H1 (cell line): ENCODE measurements around the gene NUDC.

Source experiments
- BCL11A ChIP-seq, 2 experiments: IDR thresholded peaks; one replicate each; pipeline ENCODE4 v1.6.1; 2011; ENCODE audit warnings: low read depth in 2 of 2, low read length in 2 of 2, mild to moderate bottlenecking in 2 of 2
- JUN ChIP-seq: IDR thresholded peaks from 2 replicates; pipeline ENCODE4 v1.6.1; 2011; ENCODE audit warnings: low read depth, mild to moderate bottlenecking, improper control_type of control experiment, low read length
- PHF8 ChIP-seq: fragments of 200-600 bp; sonication (generic); conservative IDR thresholded peaks from 2 replicates; pipeline ENCODE4 v1.7.1; 2012; ENCODE audit warnings: low read depth, mild to moderate bottlenecking, inconsistent platforms, low read length, moderate library complexity
- POLR2A ChIP-seq, 2 experiments: IDR thresholded peaks; 1 replicate in 1 of 2; 2 replicates in 1 of 2; pipeline ENCODE4 v1.6.1; 2011; ENCODE audit warnings: low read depth in 2 of 2, low read length in 2 of 2, mild to moderate bottlenecking in 2 of 2; ENCODE audit errors: control extremely low read depth in 1 of 2
- POLR2AphosphoS5 ChIP-seq: IDR thresholded peaks from 2 replicates; pipeline ENCODE4 v1.6.1; 2011; ENCODE audit warnings: low read depth, low read length
- RNF2 ChIP-seq: fragments of 200-900, 300-1000 bp; sonication (generic); IDR thresholded peaks from 2 replicates; pipeline ENCODE4 v1.7.1; 2016; ENCODE audit warnings: borderline replicate concordance, low read depth, mild to moderate bottlenecking, antibody characterized with exemption, low read length; ENCODE audit not compliant: poor library complexity, severe bottlenecking; ENCODE audit errors: missing control alignments
- RXRA ChIP-seq: IDR thresholded peaks from 2 replicates; pipeline ENCODE4 v1.6.1; 2011; ENCODE audit warnings: low read depth, mild to moderate bottlenecking, low read length, moderate library complexity; ENCODE audit not compliant: insufficient read depth
- SRF ChIP-seq: IDR thresholded peaks from 2 replicates; pipeline ENCODE4 v1.6.1; 2011; ENCODE audit warnings: mild to moderate bottlenecking, low read depth, low read length, moderate library complexity
- TAF1 ChIP-seq: IDR thresholded peaks from 2 replicates; pipeline ENCODE4 v1.6.1; 2011; ENCODE audit warnings: mild to moderate bottlenecking, low read depth, low read length
- TEAD4 ChIP-seq: IDR thresholded peaks from 2 replicates; pipeline ENCODE4 v1.6.1; 2012; ENCODE audit warnings: low read depth, low read length, inconsistent platforms, mixed read lengths
- ZNF274 ChIP-seq: IDR thresholded peaks from 2 replicates; pipeline ENCODE4 v1.7.0; 2012; ENCODE audit warnings: low read length, borderline replicate concordance; ENCODE audit errors: extremely low read depth
- TF ChIP-seq, protein P1 (sequence below), 3 experiments: IDR thresholded peaks; 1 replicate in 2 of 3; 2 replicates in 1 of 3; pipeline versions ENCODE4 v1.5.1 to v1.6.1; 2011; ENCODE audit warnings: low read length in 3 of 3, mild to moderate bottlenecking in 3 of 3, inconsistent platforms in 2 of 3, low read depth in 1 of 3, moderate library complexity in 1 of 3; ENCODE audit not compliant: insufficient read depth in 1 of 3; ENCODE audit errors: control extremely low read depth in 1 of 3
- TF ChIP-seq, protein P2 (sequence below): IDR thresholded peaks from 2 replicates; pipeline ENCODE4 v1.6.1; 2012; ENCODE audit warnings: inconsistent platforms
- TF ChIP-seq, protein P3 (sequence below): IDR thresholded peaks from 2 replicates; pipeline ENCODE4 v1.6.1; 2012; ENCODE audit warnings: low read length, inconsistent platforms

DNA sequence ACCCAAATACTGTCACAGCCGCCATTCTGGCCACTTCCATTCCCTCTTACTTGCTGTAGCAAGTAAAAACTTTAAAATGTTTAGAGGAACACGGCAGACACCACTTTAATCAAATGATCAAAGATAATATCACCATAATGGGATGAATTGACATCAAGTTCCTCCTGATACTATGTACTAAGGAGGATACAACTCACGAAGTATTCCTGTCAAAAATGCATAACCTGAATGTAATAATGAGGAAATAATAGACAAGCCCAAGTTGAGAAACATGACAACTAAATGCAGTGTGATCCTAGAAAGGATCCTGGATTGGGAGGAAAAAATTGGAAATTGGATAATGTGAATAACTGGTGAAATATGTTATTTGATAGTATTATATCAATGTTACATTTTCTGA lies 34.8 kb downstream of the NUDC start:
- TF ChIP-seq POLR2A (IDR thresholded peaks at IDR 0.05; ENCODE audit: control extremely low read depth in 1 of 2, low read depth in 2 of 2, low read length in 2 of 2) (no peak), TAF1 (no peak), ZNF274 (no peak), POLR2AphosphoS5 (no peak), SRF (no peak), JUN (no peak), RXRA (no peak), PHF8 (no peak), TEAD4 (no peak), BCL11A (IDR thresholded peaks at IDR 0.05; ENCODE audit: low read depth in 2 of 2, low read length in 2 of 2) (no peak), RNF2 (no peak)
- TF ChIP-seq, protein P1, sequence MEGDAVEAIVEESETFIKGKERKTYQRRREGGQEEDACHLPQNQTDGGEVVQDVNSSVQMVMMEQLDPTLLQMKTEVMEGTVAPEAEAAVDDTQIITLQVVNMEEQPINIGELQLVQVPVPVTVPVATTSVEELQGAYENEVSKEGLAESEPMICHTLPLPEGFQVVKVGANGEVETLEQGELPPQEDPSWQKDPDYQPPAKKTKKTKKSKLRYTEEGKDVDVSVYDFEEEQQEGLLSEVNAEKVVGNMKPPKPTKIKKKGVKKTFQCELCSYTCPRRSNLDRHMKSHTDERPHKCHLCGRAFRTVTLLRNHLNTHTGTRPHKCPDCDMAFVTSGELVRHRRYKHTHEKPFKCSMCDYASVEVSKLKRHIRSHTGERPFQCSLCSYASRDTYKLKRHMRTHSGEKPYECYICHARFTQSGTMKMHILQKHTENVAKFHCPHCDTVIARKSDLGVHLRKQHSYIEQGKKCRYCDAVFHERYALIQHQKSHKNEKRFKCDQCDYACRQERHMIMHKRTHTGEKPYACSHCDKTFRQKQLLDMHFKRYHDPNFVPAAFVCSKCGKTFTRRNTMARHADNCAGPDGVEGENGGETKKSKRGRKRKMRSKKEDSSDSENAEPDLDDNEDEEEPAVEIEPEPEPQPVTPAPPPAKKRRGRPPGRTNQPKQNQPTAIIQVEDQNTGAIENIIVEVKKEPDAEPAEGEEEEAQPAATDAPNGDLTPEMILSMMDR (IDR thresholded peaks at IDR 0.05; ENCODE audit: control extremely low read depth in 1 of 3, insufficient read depth in 1 of 3, low read depth in 1 of 3, low read length in 3 of 3) = no peak
- TF ChIP-seq, protein P2, sequence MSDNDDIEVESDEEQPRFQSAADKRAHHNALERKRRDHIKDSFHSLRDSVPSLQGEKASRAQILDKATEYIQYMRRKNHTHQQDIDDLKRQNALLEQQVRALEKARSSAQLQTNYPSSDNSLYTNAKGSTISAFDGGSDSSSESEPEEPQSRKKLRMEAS = no peak
- TF ChIP-seq, protein P3, sequence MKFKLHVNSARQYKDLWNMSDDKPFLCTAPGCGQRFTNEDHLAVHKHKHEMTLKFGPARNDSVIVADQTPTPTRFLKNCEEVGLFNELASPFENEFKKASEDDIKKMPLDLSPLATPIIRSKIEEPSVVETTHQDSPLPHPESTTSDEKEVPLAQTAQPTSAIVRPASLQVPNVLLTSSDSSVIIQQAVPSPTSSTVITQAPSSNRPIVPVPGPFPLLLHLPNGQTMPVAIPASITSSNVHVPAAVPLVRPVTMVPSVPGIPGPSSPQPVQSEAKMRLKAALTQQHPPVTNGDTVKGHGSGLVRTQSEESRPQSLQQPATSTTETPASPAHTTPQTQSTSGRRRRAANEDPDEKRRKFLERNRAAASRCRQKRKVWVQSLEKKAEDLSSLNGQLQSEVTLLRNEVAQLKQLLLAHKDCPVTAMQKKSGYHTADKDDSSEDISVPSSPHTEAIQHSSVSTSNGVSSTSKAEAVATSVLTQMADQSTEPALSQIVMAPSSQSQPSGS = no peak
